ENCODE data around the gene ZNF83. TPM values are rescaled to one million over a fixed set of nuclear protein-coding genes. Genes with fewer than 3 reads are reported as not detected.
A peak's percentile ranks its signal among the peaks of the same experiment; 100 is the strongest.
"Not testable (repeated sequence)": the region's sequence is repeated elsewhere in the genome, so short reads cannot be mapped to it uniquely, and the experiment has no call there.

The ZNF83 gene
- polyA plus RNA-seq, 1 of the 3 experiments (the other 2 are of a cell fraction) = 30.1 TPM

DNA sequence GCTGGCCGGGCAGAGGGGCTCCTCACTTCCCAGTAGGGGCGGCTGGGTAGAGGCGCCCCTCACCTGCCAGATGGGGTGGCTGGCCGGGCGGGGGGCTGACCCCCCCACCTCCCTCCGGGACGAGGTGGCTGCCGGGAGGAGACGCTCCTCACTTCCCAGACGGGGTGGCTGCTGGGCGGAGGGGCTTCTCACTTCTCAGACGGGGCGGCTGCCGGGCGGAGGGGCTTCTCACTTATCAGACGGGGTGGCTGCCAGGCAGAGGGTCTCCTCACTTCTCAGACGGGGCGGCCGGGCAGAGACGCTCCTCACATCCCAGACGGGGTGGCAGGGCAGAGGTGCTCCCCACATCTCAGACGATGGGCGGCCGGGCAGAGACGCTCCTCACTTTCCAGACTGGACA, 44.7 kb downstream of the ZNF83 start:
- H3K36me3 ChIP-seq (replicated peaks in 1 of 2; ENCODE audit: control insufficient read depth in 1 of 2, insufficient read depth in 2 of 2, low read length in 1 of 2) = peaks cover 9 to 36% of the 10 kb centered on the region in 2 experiments
- H3K27me3 ChIP-seq (ENCODE audit: insufficient read depth); H3K4me3 ChIP-seq (ENCODE audit: low read depth in 2 of 2, low read length in 1 of 2); DNase-seq; POLR2A ChIA-PET; H3K79me2 ChIP-seq (ENCODE audit: insufficient read depth); H3K27ac ChIP-seq (ENCODE audit: low read depth in 2 of 2, low read length in 1 of 2); CTCF ChIA-PET; H3K9me3 ChIP-seq; H3K4me1 ChIP-seq (ENCODE audit: control insufficient read depth in 1 of 2, insufficient read depth in 2 of 2, low read depth in 1 of 2, low read length in 1 of 2); H3K9me2 ChIP-seq; H3K9ac ChIP-seq; H4K20me1 ChIP-seq (ENCODE audit: insufficient read depth); H3K4me2 ChIP-seq; H2AFZ ChIP-seq (ENCODE audit: low read depth); H3F3A ChIP-seq (replicated peaks; ENCODE audit: insufficient read depth): not testable (repeated sequence)
- 100% methylated on average over 5 of the region's 25 CpGs for WGBS (ENCODE audit: low lambda C conversion rate)

DNA sequence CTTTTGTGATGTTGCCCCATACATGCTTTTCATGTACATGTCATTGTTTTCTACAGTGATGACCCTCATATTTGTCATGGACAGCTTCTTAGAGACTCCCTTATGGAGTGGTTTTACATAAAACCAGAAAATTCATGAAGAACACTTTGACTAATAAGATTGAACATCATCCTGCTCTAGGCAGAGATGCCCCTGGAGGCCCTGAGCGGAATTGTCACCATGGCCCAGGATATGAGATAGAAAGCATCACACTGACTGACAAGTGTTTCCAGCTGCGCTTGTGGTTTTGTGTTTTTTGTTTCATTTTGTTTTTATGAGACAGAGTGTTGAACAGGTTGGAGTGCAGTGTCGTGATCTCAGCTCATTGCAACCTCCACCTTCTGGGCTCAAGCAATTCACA, 45.9 kb downstream of the ZNF83 start:
- H3K27me3 ChIP-seq (ENCODE audit: insufficient read depth) = no peaks in the 10 kb centered on the region
- POLR2A ChIA-PET = no interaction called here
- 58% methylated on average over 3 of the region's 3 CpGs for WGBS (ENCODE audit: low lambda C conversion rate)
- H3K9me2 ChIP-seq = no peaks in the 10 kb centered on the region
- H3K9ac ChIP-seq = no peak overlapping the region
- TF ChIP-seq FOXJ3 (CRISPR knock-in tag; IDR thresholded peaks at IDR 0.05) = no peak
- no peak for TF ChIP-seq SIN3A (IDR thresholded peaks at IDR 0.05; ENCODE audit: borderline replicate concordance, low read depth, low read length)
- TF ChIP-seq, protein P1, sequence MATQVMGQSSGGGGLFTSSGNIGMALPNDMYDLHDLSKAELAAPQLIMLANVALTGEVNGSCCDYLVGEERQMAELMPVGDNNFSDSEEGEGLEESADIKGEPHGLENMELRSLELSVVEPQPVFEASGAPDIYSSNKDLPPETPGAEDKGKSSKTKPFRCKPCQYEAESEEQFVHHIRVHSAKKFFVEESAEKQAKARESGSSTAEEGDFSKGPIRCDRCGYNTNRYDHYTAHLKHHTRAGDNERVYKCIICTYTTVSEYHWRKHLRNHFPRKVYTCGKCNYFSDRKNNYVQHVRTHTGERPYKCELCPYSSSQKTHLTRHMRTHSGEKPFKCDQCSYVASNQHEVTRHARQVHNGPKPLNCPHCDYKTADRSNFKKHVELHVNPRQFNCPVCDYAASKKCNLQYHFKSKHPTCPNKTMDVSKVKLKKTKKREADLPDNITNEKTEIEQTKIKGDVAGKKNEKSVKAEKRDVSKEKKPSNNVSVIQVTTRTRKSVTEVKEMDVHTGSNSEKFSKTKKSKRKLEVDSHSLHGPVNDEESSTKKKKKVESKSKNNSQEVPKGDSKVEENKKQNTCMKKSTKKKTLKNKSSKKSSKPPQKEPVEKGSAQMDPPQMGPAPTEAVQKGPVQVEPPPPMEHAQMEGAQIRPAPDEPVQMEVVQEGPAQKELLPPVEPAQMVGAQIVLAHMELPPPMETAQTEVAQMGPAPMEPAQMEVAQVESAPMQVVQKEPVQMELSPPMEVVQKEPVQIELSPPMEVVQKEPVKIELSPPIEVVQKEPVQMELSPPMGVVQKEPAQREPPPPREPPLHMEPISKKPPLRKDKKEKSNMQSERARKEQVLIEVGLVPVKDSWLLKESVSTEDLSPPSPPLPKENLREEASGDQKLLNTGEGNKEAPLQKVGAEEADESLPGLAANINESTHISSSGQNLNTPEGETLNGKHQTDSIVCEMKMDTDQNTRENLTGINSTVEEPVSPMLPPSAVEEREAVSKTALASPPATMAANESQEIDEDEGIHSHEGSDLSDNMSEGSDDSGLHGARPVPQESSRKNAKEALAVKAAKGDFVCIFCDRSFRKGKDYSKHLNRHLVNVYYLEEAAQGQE (IDR thresholded peaks at IDR 0.05; ENCODE audit: low read depth, low read length) = no peak
- no peak for TF ChIP-seq TCF12 (IDR thresholded peaks at IDR 0.05)
- no peak for TF ChIP-seq GATA2 (CRISPR knock-in tag; IDR thresholded peaks at IDR 0.05)
- TF ChIP-seq MXI1 (IDR thresholded peaks at IDR 0.05; ENCODE audit: low read depth, low read length) = no peak
- TF ChIP-seq JUND (IDR thresholded peaks at IDR 0.05) = no peak
- no peak for TF ChIP-seq EZH2phosphoT487 (IDR thresholded peaks at IDR 0.05; ENCODE audit: borderline replicate concordance, low read depth)
- TF ChIP-seq, protein P2, sequence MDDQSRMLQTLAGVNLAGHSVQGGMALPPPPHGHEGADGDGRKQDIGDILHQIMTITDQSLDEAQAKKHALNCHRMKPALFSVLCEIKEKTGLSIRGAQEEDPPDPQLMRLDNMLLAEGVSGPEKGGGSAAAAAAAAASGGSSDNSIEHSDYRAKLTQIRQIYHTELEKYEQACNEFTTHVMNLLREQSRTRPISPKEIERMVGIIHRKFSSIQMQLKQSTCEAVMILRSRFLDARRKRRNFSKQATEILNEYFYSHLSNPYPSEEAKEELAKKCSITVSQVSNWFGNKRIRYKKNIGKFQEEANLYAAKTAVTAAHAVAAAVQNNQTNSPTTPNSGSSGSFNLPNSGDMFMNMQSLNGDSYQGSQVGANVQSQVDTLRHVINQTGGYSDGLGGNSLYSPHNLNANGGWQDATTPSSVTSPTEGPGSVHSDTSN (IDR thresholded peaks at IDR 0.05) = no peak
- TF ChIP-seq, protein P3, sequence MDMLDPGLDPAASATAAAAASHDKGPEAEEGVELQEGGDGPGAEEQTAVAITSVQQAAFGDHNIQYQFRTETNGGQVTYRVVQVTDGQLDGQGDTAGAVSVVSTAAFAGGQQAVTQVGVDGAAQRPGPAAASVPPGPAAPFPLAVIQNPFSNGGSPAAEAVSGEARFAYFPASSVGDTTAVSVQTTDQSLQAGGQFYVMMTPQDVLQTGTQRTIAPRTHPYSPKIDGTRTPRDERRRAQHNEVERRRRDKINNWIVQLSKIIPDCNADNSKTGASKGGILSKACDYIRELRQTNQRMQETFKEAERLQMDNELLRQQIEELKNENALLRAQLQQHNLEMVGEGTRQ (IDR thresholded peaks at IDR 0.05; ENCODE audit: borderline replicate concordance, low read depth, low read length) = no peak
- no peak for TF ChIP-seq POLR2AphosphoS5 (IDR thresholded peaks at IDR 0.05; ENCODE audit: low read depth, low read length)
- no peak for TF ChIP-seq RCOR1 (IDR thresholded peaks at IDR 0.05; ENCODE audit: low read length)
- TF ChIP-seq RXRA (IDR thresholded peaks at IDR 0.05; ENCODE audit: borderline replicate concordance, low read depth) = no peak
- TF ChIP-seq TAF1 (IDR thresholded peaks at IDR 0.05; ENCODE audit: borderline replicate concordance, low read depth, low read length) = no peak
- TF ChIP-seq, protein P4, sequence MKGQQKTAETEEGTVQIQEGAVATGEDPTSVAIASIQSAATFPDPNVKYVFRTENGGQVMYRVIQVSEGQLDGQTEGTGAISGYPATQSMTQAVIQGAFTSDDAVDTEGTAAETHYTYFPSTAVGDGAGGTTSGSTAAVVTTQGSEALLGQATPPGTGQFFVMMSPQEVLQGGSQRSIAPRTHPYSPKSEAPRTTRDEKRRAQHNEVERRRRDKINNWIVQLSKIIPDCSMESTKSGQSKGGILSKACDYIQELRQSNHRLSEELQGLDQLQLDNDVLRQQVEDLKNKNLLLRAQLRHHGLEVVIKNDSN (IDR thresholded peaks at IDR 0.05; ENCODE audit: borderline replicate concordance, low read depth) = no peak
- CTCF ChIA-PET = no interaction called here
- no peaks in the 10 kb centered on the region for H4K20me1 ChIP-seq (ENCODE audit: insufficient read depth)
- H3K9me3 ChIP-seq = no peaks in the 10 kb centered on the region
- no peaks in the 10 kb centered on the region for H3K79me2 ChIP-seq (ENCODE audit: insufficient read depth)
- H3K27ac ChIP-seq (ENCODE audit: low read depth in 2 of 2, low read length in 1 of 2) = no peak overlapping the region
- peak; percentile 25 for DNase-seq
- no peaks in the 10 kb centered on the region for H3F3A ChIP-seq (replicated peaks; ENCODE audit: insufficient read depth)
- H3K4me3 ChIP-seq (ENCODE audit: low read depth in 2 of 2, low read length in 1 of 2) = no peak overlapping the region
- H3K4me1 ChIP-seq (ENCODE audit: control insufficient read depth in 1 of 2, insufficient read depth in 2 of 2, low read depth in 1 of 2, low read length in 1 of 2) = no peaks in the 10 kb centered on the region
- peaks cover 9 to 36% of the 10 kb centered on the region in 2 experiments for H3K36me3 ChIP-seq (replicated peaks in 1 of 2; ENCODE audit: control insufficient read depth in 1 of 2, insufficient read depth in 2 of 2, low read length in 1 of 2)
- H2AFZ ChIP-seq (ENCODE audit: low read depth) = no peak overlapping the region
- H3K4me2 ChIP-seq = no peak overlapping the region

Data from SK-N-SH (cell line).